B cell (primary cell): ENCODE measurements around the gene HSD11B2. TPM values are rescaled to one million over a fixed set of nuclear protein-coding genes. Genes with fewer than 3 reads are reported as not detected.

ENCODE experiments used
- ATAC-seq: fragments of 200-7000 bp; cut with Tn5 transposase; one replicate; pipeline ENCODE4 v1.10.0; 2021; ENCODE audit warnings: low read depth, mild to moderate bottlenecking, moderate number of reproducible peaks, moderate library complexity
- CTCF ChIA-PET: fragments of 350-600 bp; sonication (Branson Sonifier 250); formaldehyde crosslinking; loops from one replicate; lab custom pipeline; 2021; ENCODE audit warnings: antibody characterized with exemption, inconsistent platforms; lab: Charles Lee
- POLR2A ChIA-PET: fragments of 350-600 bp; sonication (Branson Sonifier 250); formaldehyde crosslinking; loops from one replicate; lab custom pipeline; 2021; ENCODE audit warnings: antibody characterized with exemption; lab: Charles Lee
- DNase-seq: peaks from one replicate; pipeline ENCODE4 v3.0.0; 2013
- H2AFZ ChIP-seq: 2 replicates; pipeline ENCODE4 v1.6.1; 2012; ENCODE audit warnings: mild to moderate bottlenecking, low read depth, low read length; ENCODE audit not compliant: insufficient read depth, poor library complexity, severe bottlenecking
- H3K27ac ChIP-seq, 2 donors: 1 replicate in 1 of 2; 2 replicates in 1 of 2; pipeline ENCODE4 v1.5.1; 2012 to 2013; ENCODE audit warnings: low read length in 2 of 2, mild to moderate bottlenecking in 2 of 2, moderate library complexity in 1 of 2
- H3K27me3 ChIP-seq, 4 experiments: fragments of 200-600 bp in 1 of 4; sonication (generic) in 1 of 4; replicated peaks in 1 of 4; 1 replicate in 2 of 4; 2 replicates in 2 of 4; pipeline versions ENCODE4 v1.6.1 to v1.7.0; 2013 to 2016; ENCODE audit warnings: low read length in 3 of 4, mild to moderate bottlenecking in 2 of 4, mixed read lengths in 1 of 4, moderate library complexity in 1 of 4; ENCODE audit not compliant: insufficient read depth in 4 of 4, control insufficient read depth in 3 of 4; ENCODE audit errors: control extremely low read depth in 1 of 4
- H3K36me3 ChIP-seq, 2 experiments: replicated peaks in 1 of 2; 1 replicate in 1 of 2; 2 replicates in 1 of 2; pipeline versions ENCODE4 v1.6.1 to v1.7.1; 2013; ENCODE audit warnings: low read length in 1 of 2; ENCODE audit not compliant: insufficient read depth in 2 of 2, control insufficient read depth in 1 of 2; ENCODE audit errors: control extremely low read depth in 1 of 2, extremely low read depth in 1 of 2
- H3K4me1 ChIP-seq, 2 donors: fragments of 200-600 bp in 1 of 2; sonication (generic) in 1 of 2; 1 replicate in 1 of 2; 2 replicates in 1 of 2; pipeline versions ENCODE4 v1.5.1 to v1.6.1; 2013 to 2017; ENCODE audit warnings: low read length in 2 of 2; ENCODE audit not compliant: control insufficient read depth in 2 of 2, insufficient read depth in 2 of 2
- H3K4me2 ChIP-seq: replicated peaks from 2 replicates; pipeline ENCODE3; 2012; ENCODE audit warnings: mild to moderate bottlenecking, low read depth, low read length; ENCODE audit not compliant: poor library complexity, severe bottlenecking
- H3K4me3 ChIP-seq, 5 experiments: fragments of 200-600 bp in 1 of 5; sonication (generic) in 1 of 5; 1 replicate in 3 of 5; 2 replicates in 2 of 5; pipeline versions ENCODE4 v1.5.1 to v1.7.0; 2011 to 2016; ENCODE audit warnings: low read length in 4 of 5, mild to moderate bottlenecking in 4 of 5, low read depth in 2 of 5, control low read depth in 1 of 5, moderate library complexity in 1 of 5; ENCODE audit not compliant: insufficient read depth in 1 of 5; ENCODE audit errors: control extremely low read depth in 1 of 5, extremely low read depth in 1 of 5
- H3K79me2 ChIP-seq: fragments of 200-600 bp; sonication (generic); one replicate; pipeline ENCODE4 v1.6.0; 2016; ENCODE audit warnings: low read length; ENCODE audit not compliant: control insufficient read depth, insufficient read depth
- H3K9ac ChIP-seq: fragments of 200-600 bp; sonication (generic); 2 replicates; pipeline ENCODE4 v1.6.1; 2017; ENCODE audit warnings: mild to moderate bottlenecking, low read length, moderate library complexity
- H3K9me3 ChIP-seq, 3 donors: one replicate each; pipeline versions ENCODE4 v1.6.1 to v1.7.1; 2013; ENCODE audit warnings: low read length in 2 of 3; ENCODE audit not compliant: control insufficient read depth in 2 of 3, insufficient read depth in 1 of 3; ENCODE audit errors: control extremely low read depth in 1 of 3
- H4K20me1 ChIP-seq: 2 replicates; pipeline ENCODE4 v1.6.0; 2012; ENCODE audit warnings: mild to moderate bottlenecking, low read length; ENCODE audit not compliant: insufficient read depth, control insufficient read depth, poor library complexity, severe bottlenecking
- H3K27ac Mint-ChIP-seq: one replicate; pipeline ENCODE4 v1.8.0; 2021; ENCODE audit warnings: mixed read lengths
- H3K27me3 Mint-ChIP-seq: one replicate; pipeline ENCODE4 v1.8.0; 2021; ENCODE audit warnings: mixed read lengths
- H3K4me1 Mint-ChIP-seq: one replicate; pipeline ENCODE4 v1.8.0; 2021; ENCODE audit warnings: mixed read lengths
- H3K4me3 Mint-ChIP-seq: one replicate; pipeline ENCODE4 v1.8.0; 2021; ENCODE audit warnings: mixed read lengths
- H3K9me3 Mint-ChIP-seq: one replicate; pipeline ENCODE4 v1.8.0; 2022; ENCODE audit warnings: mixed read lengths; ENCODE audit not compliant: insufficient read depth
- CTCF ChIP-seq: fragments of 200-600 bp; IDR thresholded peaks from one replicate; pipeline ENCODE4 v1.8.0; 2022; ENCODE audit warnings: antibody characterized with exemption, mild to moderate bottlenecking
- EZH2 ChIP-seq: IDR thresholded peaks from 2 replicates; pipeline ENCODE4 v1.6.1; 2012; ENCODE audit warnings: borderline replicate concordance, low read depth, mild to moderate bottlenecking, moderate library complexity, low read length; ENCODE audit not compliant: insufficient read depth, poor library complexity, severe bottlenecking
- WGBS: methylation state at CpG from one replicate; pipeline ENCODE4 v1.1.5; 2013; ENCODE audit warnings: missing lambda C conversion rate; ENCODE audit not compliant: insufficient coverage; 5-methylcytosine and 5-hydroxymethylcytosine counted together
- intact Hi-C: fragments of 100-400 bp; cut with micrococcal nuclease; formaldehyde crosslinking; loops from one replicate; pipeline ENCODE4 v1.10.0; 2022
- polyA plus RNA-seq: library from polyadenylated mRNA; depleted of rRNA; stranded (reverse); fragments of >200 nt; gene quantifications from 2 replicates; pipeline ENCODE4 v1.2.3, GENCODE V29; 2012
- total RNA-seq, 2 donors: library from RNA; stranded (reverse); fragments of 120-200 nt in 1 of 2; gene quantifications; 1 replicate in 1 of 2; 2 replicates in 1 of 2; pipeline versions ENCODE4 v1.2.3 to v1.2.4, GENCODE V29; 2013 to 2022

Gene HSD11B2
- total and polyA plus RNA-seq, 2 donors (not counting 1 experiment from before 2014, with no cell fraction given): 0.09 TPM; not detected in 1

- Histone ChIP-seq H2AFZ (no peak overlapping the region), H3K27ac (no peak overlapping the region), H3K9ac (no peak overlapping the region), H3K36me3 (no peaks in the 10 kb centered on the region), H3K4me3 (no peak overlapping the region), H3K9me3 (peaks cover 0 to 12% (median 0%) of the 10 kb centered on the region in 3 donors), H4K20me1 (no peaks in the 10 kb centered on the region), H3K4me1 (peaks cover 23 to 29% of the 10 kb centered on the region in 2 donors), H3K27me3 (peaks cover 0 to 46% (median 23%) of the 10 kb centered on the region in 4 experiments), H3K79me2 (no peaks in the 10 kb centered on the region), H3K4me2 (no peak overlapping the region)
- no peak overlapping the region for H3K27ac Mint-ChIP-seq
- TF ChIP-seq EZH2: no peak
- TF ChIP-seq CTCF: no peak
- ATAC-seq (no peak), DNase-seq (no peak)
- H3K4me3 Mint-ChIP-seq: no peak overlapping the region
- WGBS: 89% methylated on average over 17 of the region's 22 CpGs
- intact Hi-C loops: loop anchor here (10.0 kb wide), 1 partner anchor 53 kb away; no protein-coding TSS in a partner anchor
- H3K4me1 Mint-ChIP-seq: peaks cover 11% of the 10 kb centered on the region
- POLR2A ChIA-PET: interaction anchor here (0.5 kb wide), 1 partner anchor 186 kb away, joined by 3 read pairs; no protein-coding TSS in a partner anchor
- CTCF ChIA-PET: interaction anchor here (1.0 kb wide), 1 partner anchor 59 kb away, joined by 3 read pairs; no protein-coding TSS in a partner anchor
- H3K27me3 Mint-ChIP-seq: peaks cover 21% of the 10 kb centered on the region
- no peaks in the 10 kb centered on the region for H3K9me3 Mint-ChIP-seq
These were observed 32.9 kb upstream of the HSD11B2 start for GRCh38 chr16:67397812-67398545.
